Osteoblast (primary cell): ENCODE results near the gene RBBP7. TPM values are rescaled to one million over a fixed set of nuclear protein-coding genes. Genes with fewer than 3 reads are reported as not detected.

Experiments used
- DNase-seq: peaks from one replicate; pipeline ENCODE4 v3.0.0; 2011; ENCODE audit warnings: low spot score, mixed read lengths; ENCODE audit not compliant: insufficient read length; ENCODE audit errors: missing footprints
- H2AFZ ChIP-seq: 2 replicates; pipeline ENCODE4 v1.6.0; 2011; ENCODE audit warnings: mild to moderate bottlenecking, low read length
- H3K27ac ChIP-seq: 2 replicates; pipeline ENCODE4 v1.5.1; 2011; ENCODE audit warnings: mild to moderate bottlenecking, low read depth, low read length, moderate library complexity
- H3K27me3 ChIP-seq: 2 replicates; pipeline ENCODE4 v1.6.0; 2012; ENCODE audit warnings: mild to moderate bottlenecking, control low read depth, inconsistent platforms, low read length, moderate library complexity; ENCODE audit not compliant: insufficient read depth
- H3K36me3 ChIP-seq: 2 replicates; pipeline ENCODE4 v1.5.1; 2011; ENCODE audit warnings: mild to moderate bottlenecking, low read length, control low read depth, moderate library complexity; ENCODE audit not compliant: insufficient read depth
- H3K4me1 ChIP-seq: 2 replicates; pipeline ENCODE4 v1.5.1; 2011; ENCODE audit warnings: mild to moderate bottlenecking, low read length, control low read depth, moderate library complexity; ENCODE audit not compliant: insufficient read depth
- H3K4me2 ChIP-seq: 2 replicates; pipeline ENCODE4 v1.6.0; 2011; ENCODE audit warnings: mild to moderate bottlenecking, low read length; ENCODE audit not compliant: insufficient read depth
- H3K4me3 ChIP-seq: fragments of 200-600 bp; sonication (generic); 3 replicates; pipeline ENCODE4 v1.5.1; 2012; ENCODE audit warnings: mild to moderate bottlenecking, low read length, inconsistent platforms; ENCODE audit not compliant: insufficient read depth
- H3K79me2 ChIP-seq: 2 replicates; pipeline ENCODE4 v1.6.0; 2012; ENCODE audit warnings: mild to moderate bottlenecking, low read length, control low read depth, inconsistent platforms; ENCODE audit not compliant: insufficient read depth
- H3K9me3 ChIP-seq: 2 replicates; pipeline ENCODE4 v1.5.1; 2011; ENCODE audit warnings: low read depth, low read length, control low read depth
- H4K20me1 ChIP-seq: 2 replicates; pipeline ENCODE4 v1.6.0; 2012; ENCODE audit warnings: mild to moderate bottlenecking, low read length, control low read depth; ENCODE audit not compliant: insufficient read depth
- CTCF ChIP-seq: IDR thresholded peaks from 2 replicates; pipeline ENCODE4 v1.5.1; 2011; ENCODE audit warnings: mild to moderate bottlenecking, low read depth, low read length, moderate library complexity; ENCODE audit errors: extremely low read depth
- total RNA-seq: library from RNA; depleted of rRNA; stranded (reverse); fragments of >200 nt; gene quantifications from 2 replicates; pipeline ENCODE4 v1.2.3, GENCODE V29; 2012

Gene RBBP7
- total RNA-seq, 1 donor: 69.8 TPM

DNA sequence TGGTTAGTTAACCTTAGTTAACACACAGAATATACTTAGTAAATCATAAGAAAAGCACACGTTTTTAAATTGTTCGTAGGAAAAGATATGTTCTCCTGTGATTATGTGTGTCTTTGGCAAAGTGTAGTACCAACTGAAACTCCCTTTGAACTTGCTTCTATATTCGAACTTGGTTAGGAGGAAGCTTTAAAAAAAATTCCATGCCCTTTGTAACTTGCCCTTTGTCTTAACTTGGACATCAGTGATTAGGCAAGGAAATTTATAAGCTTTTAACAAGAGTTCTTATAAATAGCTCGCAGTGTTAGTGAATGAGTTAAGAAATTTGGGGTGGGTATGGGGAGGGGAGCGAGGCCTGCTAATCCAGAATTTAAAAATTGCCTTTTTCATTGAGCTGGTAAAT, 50.5 kb downstream of the RBBP7 start:
- H4K20me1 ChIP-seq: no peaks in the 10 kb centered on the region
- no peak for TF ChIP-seq CTCF

GRCh38 chrX:16814597-16814996, 55.6 kb downstream of the RBBP7 start:
- Histone ChIP-seq H3K4me1 (no peaks in the 10 kb centered on the region), H3K36me3 (peaks cover 9% of the 10 kb centered on the region), H3K27me3 (no peaks in the 10 kb centered on the region), H3K4me2 (no peak overlapping the region), H3K27ac (no peak overlapping the region), H3K79me2 (peaks cover 17% of the 10 kb centered on the region), H4K20me1 (no peaks in the 10 kb centered on the region), H3K4me3 (no peak overlapping the region), H2AFZ (no peak overlapping the region), H3K9me3 (no peaks in the 10 kb centered on the region)
- no peak for DNase-seq
- no peak for TF ChIP-seq CTCF

More for the DNA sequence above, 50.5 kb downstream of the RBBP7 start:
- peaks cover 9% of the 10 kb centered on the region for H3K36me3 ChIP-seq
- H2AFZ ChIP-seq: no peak overlapping the region
- peaks cover 14% of the 10 kb centered on the region for H3K4me1 ChIP-seq
- no peak overlapping the region for H3K4me2 ChIP-seq
- H3K4me3 ChIP-seq: no peak overlapping the region
- H3K9me3 ChIP-seq: no peaks in the 10 kb centered on the region
- H3K79me2 ChIP-seq: no peaks in the 10 kb centered on the region
- no peaks in the 10 kb centered on the region for H3K27me3 ChIP-seq
- H3K27ac ChIP-seq: no peak overlapping the region
- DNase-seq: no peak

GRCh38 chrX:16807976-16808542, 62.1 kb downstream of the RBBP7 start:
- Histone ChIP-seq H3K4me2 (peak overlapping the region; percentile 94), H3K79me2 (peaks cover 49% of the 10 kb centered on the region), H3K9me3 (no peaks in the 10 kb centered on the region), H3K36me3 (no peaks in the 10 kb centered on the region), H3K4me1 (peaks cover 12% of the 10 kb centered on the region), H3K27ac (peak overlapping the region; percentile 63), H3K27me3 (no peaks in the 10 kb centered on the region), H4K20me1 (no peaks in the 10 kb centered on the region), H2AFZ (peak overlapping the region; percentile 86), H3K4me3 (peak overlapping the region; percentile 81)
- TF ChIP-seq CTCF: no peak
- peak; percentile 66 for DNase-seq

GRCh38 chrX:16807548-16807947, 62.6 kb downstream of the RBBP7 start:
- peak overlapping the region; percentile 63 for H3K27ac ChIP-seq
- H3K4me3 ChIP-seq: peak overlapping the region; percentile 81
- H3K36me3 ChIP-seq: no peaks in the 10 kb centered on the region
- DNase-seq: peak; percentile 76
- H4K20me1 ChIP-seq: no peaks in the 10 kb centered on the region
- H2AFZ ChIP-seq: peak overlapping the region; percentile 86
- H3K4me1 ChIP-seq: peaks cover 12% of the 10 kb centered on the region
- TF ChIP-seq CTCF: peak; percentile 48
- H3K27me3 ChIP-seq: no peaks in the 10 kb centered on the region
- H3K4me2 ChIP-seq: peak overlapping the region; percentile 94
- H3K79me2 ChIP-seq: peaks cover 52% of the 10 kb centered on the region
- no peaks in the 10 kb centered on the region for H3K9me3 ChIP-seq
